Heart left ventricle (tissue), 13 donors: ENCODE results near the gene RUFY3.

ENCODE experiments used
- CTCF ChIP-seq, 12 donors: fragments of 200-600 bp; sonication (generic) in 4 of 12; IDR thresholded peaks; one replicate each; pipeline versions ENCODE4 v1.5.0 to v1.8.0; 2018 to 2022; ENCODE audit warnings: antibody characterized with exemption in 12 of 12, mild to moderate bottlenecking in 5 of 12
- POLR2A ChIP-seq, 2 donors: fragments of 450-650 bp; IDR thresholded peaks; one replicate each; pipeline ENCODE4 v1.6.1; 2017; ENCODE audit warnings: antibody characterized with exemption in 2 of 2, mild to moderate bottlenecking in 2 of 2, moderate library complexity in 2 of 2
- donor health status: ischemic (EF 13 %, LVEDD 7.1; RV severe dilation, severe dysfunction).
- donor health status: DM: no; HTN: yes; CAD: no.
- donor health status: DM: no; HTN: no; CAD: no.
- donor health status: ischemic (EF 25% LVEDD 6.9; RV normal size, moderate dysfunction).
- donor health status: ischemic (EF 25% LVEDD 5.7; RV mildly dilated, moderate dysfunction).
- donor health status: ischemic (EF 35%, LVEDD 5.7; RV mildly dilated, moderate dysfunction).
- donor health status: nonischemic (EF 11% LVEDD 7.7; RV severe dilation, severe dysfunction).
- donor health status: DM: yes; HTN: yes; CAD: no.
- donor health status: PGD.
- donor health status: ischemic (EF 29% LVEDD 5.4; RV normal size, mild dysfunction).
- donor health status: nonischemic (EF 23%, LVEDD 6.1; RV moderate dilation, normal function).

- TF ChIP-seq CTCF (IDR thresholded peaks at IDR 0.05): peak; percentile 95 to 100 (median 96)
- TF ChIP-seq POLR2A (IDR thresholded peaks at IDR 0.05): peak in 1 of 2 donors; percentile 48
Measured at GRCh38 chr4:70687821-70688794, 33.7 kb upstream of the RUFY3 start, which contains the start of gene UTP3.
